Measurements from ENCODE around the gene FAM114A1.

DNA sequence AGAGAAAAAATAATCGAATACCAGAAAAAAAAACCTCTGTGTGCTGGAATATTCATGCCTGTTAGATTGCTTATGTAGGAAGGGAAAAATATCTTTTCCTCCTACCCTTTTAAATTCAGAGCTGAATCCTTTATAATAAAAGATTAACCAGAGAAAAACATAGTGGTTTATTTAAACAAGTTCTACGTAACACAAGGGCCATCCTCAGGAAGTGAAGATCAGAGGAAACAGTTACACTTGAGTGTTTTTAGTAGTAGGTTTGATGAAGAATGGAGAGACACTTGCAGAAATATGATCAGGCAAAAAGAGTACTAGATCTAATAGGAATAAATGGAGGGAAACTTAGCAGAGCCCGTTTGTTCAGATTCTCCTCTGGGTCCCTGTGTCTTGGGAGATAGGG is 98.3 kb downstream of the FAM114A1 start:
- TF ChIP-seq, protein P1, sequence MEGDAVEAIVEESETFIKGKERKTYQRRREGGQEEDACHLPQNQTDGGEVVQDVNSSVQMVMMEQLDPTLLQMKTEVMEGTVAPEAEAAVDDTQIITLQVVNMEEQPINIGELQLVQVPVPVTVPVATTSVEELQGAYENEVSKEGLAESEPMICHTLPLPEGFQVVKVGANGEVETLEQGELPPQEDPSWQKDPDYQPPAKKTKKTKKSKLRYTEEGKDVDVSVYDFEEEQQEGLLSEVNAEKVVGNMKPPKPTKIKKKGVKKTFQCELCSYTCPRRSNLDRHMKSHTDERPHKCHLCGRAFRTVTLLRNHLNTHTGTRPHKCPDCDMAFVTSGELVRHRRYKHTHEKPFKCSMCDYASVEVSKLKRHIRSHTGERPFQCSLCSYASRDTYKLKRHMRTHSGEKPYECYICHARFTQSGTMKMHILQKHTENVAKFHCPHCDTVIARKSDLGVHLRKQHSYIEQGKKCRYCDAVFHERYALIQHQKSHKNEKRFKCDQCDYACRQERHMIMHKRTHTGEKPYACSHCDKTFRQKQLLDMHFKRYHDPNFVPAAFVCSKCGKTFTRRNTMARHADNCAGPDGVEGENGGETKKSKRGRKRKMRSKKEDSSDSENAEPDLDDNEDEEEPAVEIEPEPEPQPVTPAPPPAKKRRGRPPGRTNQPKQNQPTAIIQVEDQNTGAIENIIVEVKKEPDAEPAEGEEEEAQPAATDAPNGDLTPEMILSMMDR (IDR thresholded peaks at IDR 0.05; ENCODE audit: poor library complexity, severe bottlenecking), result no peak
- TF ChIP-seq EP300 (conservative IDR thresholded peaks at IDR 0.05; ENCODE audit: poor library complexity, severe bottlenecking), result no peak
